Amniotic stem cell (primary cell): ENCODE results near the gene DAP3.
A peak's percentile ranks its signal among the peaks of the same experiment; 100 is the strongest.
"Not testable (repeated sequence)": the region's sequence is repeated elsewhere in the genome, so short reads cannot be mapped to it uniquely, and the experiment has no call there.

Source experiments
- DNase-seq: peaks from one replicate; lab custom pipeline; 2025; lab: John Stamatoyannopoulos, UW

The DAP3 gene

GRCh38 chr1:155689081-155689607, at the start of gene DAP3:
DAP3 (plus strand) TSS chr1:155689091; CDS start chr1:155709780, 20,689 bp downstream.
- DNase-seq: not testable (repeated sequence)

GRCh38 chr1:155640367-155640766, 48.5 kb upstream of the DAP3 start:
- DNase-seq: no peak

GRCh38 chr1:155642559-155643180, 46.2 kb upstream of the DAP3 start:
- not testable (repeated sequence) for DNase-seq

GRCh38 chr1:155643230-155643629, 45.7 kb upstream of the DAP3 start:
- DNase-seq: no peak

GRCh38 chr1:155645034-155645598, 43.8 kb upstream of the DAP3 start:
- no peak for DNase-seq

- DNase-seq: no peak
Observed at GRCh38 chr1:155645648-155646047, 43.2 kb upstream of the DAP3 start.

GRCh38 chr1:155646307-155646706, 42.6 kb upstream of the DAP3 start:
- no peak for DNase-seq

GRCh38 chr1:155648207-155649147, 40.4 kb upstream of the DAP3 start:
- DNase-seq: peak; percentile 65

- DNase-seq: no peak
Observed at GRCh38 chr1:155649676-155650075, 39.2 kb upstream of the DAP3 start.

- DNase-seq: no peak
Observed at GRCh38 chr1:155650231-155650757, 38.6 kb upstream of the DAP3 start.

- no peak for DNase-seq
Observed at GRCh38 chr1:155651861-155652661, 36.8 kb upstream of the DAP3 start.

- no peak for DNase-seq
Observed at GRCh38 chr1:155652951-155653350, 35.9 kb upstream of the DAP3 start.

GRCh38 chr1:155657463-155657862, 31.4 kb upstream of the DAP3 start:
- DNase-seq: no peak

GRCh38 chr1:155661239-155661638, 27.7 kb upstream of the DAP3 start:
- not testable (repeated sequence) for DNase-seq

- DNase-seq: no peak
Observed at GRCh38 chr1:155669233-155670162, 19.4 kb upstream of the DAP3 start.

- DNase-seq: no peak
Observed at GRCh38 chr1:155671750-155672149, 17.1 kb upstream of the DAP3 start.

- no peak for DNase-seq
Observed at GRCh38 chr1:155673003-155673402, 15.9 kb upstream of the DAP3 start.

GRCh38 chr1:155678027-155678426, 10.9 kb upstream of the DAP3 start:
- DNase-seq: no peak

GRCh38 chr1:155678992-155679391, 9.9 kb upstream of the DAP3 start:
- not testable (repeated sequence) for DNase-seq

GRCh38 chr1:155680531-155680930, 8.4 kb upstream of the DAP3 start:
- no peak for DNase-seq
